Glomerular visceral epithelial cell (primary cell): ENCODE data around the gene REXO1.
A peak's percentile ranks its signal among the peaks of the same experiment; 100 is the strongest.

Experiments used
- DNase-seq: peaks from one replicate; pipeline ENCODE4 v3.0.0-alpha.2; 2016; ENCODE audit errors: extremely low spot score

Gene REXO1

GRCh38 chr19:1847684-1848398, 442 bp downstream of the REXO1 start:
- DNase-seq, result peak; percentile 42

- DNase-seq, result no peak
Observed at GRCh38 chr19:1847348-1847683, 967 bp downstream of the REXO1 start.

- no peak for DNase-seq
Observed at GRCh38 chr19:1846517-1847204, 1.6 kb downstream of the REXO1 start.

- no peak for DNase-seq
Observed at GRCh38 chr19:1845642-1846041, 2.6 kb downstream of the REXO1 start.

- DNase-seq, result no peak
Observed at GRCh38 chr19:1845125-1845515, 3.2 kb downstream of the REXO1 start.

- no peak for DNase-seq
Observed at GRCh38 chr19:1844513-1845124, 3.7 kb downstream of the REXO1 start.

DNA sequence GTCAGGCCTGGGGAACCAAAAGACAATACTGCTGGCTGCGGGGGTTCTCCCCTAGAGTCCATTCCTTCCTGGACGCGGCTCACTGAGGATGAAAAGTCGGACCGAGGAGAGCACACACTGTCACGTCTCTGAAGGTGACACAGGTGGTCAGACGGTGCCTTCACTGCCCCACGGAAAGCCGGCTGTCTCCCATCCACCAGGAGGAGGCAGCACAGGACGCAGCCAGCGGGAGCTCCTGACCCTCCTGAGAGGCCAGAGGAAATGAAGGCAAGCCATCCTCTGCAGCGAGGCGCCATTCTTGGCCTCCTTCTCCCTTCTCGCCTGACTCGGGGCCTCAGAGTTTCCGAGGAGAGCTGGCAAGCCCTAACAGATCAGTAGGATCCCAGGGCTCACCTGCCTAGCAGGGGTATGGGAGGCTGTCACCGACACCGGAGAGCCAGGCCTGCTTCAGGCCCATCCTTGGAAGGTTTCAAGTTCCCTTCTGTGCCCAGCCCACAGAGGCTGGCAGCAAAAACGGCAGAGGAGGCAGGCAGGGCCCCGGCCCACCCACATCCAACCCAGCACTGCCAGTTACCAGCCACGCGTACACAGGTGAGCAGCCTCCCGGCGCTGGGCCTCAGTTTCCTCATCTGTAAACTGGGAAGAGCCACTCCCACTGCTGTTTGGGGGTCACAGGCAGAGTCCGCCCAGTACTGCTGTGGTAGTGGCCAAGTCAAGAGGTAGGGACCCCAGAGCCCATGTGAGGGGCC, 4.5 kb downstream of the REXO1 start:
- no peak for DNase-seq

DNA sequence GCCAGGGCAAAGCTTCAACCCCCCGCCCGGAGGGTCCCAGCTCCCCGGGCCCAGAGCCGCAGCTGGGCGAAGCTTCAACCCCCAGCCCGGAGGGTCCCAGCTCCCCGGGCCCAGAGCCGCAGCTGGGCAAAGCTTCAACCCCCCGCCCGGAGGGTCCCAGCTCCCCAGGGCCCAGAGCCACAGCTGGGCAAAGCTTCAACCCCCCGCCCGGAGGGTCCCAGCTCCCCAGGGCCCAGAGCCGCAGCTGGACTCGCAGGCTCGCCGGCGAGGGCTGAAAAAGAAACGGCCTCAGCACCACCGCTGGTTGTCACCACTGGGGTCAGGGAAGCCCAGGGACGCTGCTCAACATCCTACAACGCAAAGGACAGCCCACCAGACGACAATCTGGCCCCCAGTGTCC, 5.2 kb downstream of the REXO1 start:
- DNase-seq, result no peak

GRCh38 chr19:1841209-1841924, 6.9 kb downstream of the REXO1 start:
- DNase-seq, result no peak

DNA sequence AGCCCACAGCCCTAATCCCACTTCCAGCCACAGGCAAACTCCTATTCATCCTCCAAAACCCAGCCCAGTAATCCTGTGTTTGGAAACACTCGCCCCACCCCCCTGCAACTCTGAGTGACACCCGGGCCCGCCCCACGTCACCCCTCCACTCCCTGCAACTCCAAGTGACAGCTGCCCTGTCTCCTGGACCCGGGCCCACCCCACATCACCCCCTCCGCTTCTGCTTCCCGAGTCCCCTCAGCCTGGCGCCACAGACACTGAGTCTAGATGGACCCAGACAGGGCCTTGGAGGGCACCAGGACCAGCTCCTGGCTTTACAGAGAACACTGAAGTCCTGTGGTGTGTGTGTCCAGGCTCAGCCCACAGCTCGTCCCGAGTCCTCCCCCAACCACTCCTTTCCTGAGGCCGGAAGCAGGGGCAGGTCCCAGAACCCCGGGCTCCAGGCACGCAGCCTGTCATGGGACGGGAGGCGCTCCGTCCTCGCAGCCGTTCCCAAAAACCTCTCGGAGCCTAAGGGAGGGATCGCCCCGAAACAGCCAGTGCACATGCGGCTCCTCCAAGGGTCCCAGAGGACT, 7.7 kb downstream of the REXO1 start:
- DNase-seq, result no peak

DNA sequence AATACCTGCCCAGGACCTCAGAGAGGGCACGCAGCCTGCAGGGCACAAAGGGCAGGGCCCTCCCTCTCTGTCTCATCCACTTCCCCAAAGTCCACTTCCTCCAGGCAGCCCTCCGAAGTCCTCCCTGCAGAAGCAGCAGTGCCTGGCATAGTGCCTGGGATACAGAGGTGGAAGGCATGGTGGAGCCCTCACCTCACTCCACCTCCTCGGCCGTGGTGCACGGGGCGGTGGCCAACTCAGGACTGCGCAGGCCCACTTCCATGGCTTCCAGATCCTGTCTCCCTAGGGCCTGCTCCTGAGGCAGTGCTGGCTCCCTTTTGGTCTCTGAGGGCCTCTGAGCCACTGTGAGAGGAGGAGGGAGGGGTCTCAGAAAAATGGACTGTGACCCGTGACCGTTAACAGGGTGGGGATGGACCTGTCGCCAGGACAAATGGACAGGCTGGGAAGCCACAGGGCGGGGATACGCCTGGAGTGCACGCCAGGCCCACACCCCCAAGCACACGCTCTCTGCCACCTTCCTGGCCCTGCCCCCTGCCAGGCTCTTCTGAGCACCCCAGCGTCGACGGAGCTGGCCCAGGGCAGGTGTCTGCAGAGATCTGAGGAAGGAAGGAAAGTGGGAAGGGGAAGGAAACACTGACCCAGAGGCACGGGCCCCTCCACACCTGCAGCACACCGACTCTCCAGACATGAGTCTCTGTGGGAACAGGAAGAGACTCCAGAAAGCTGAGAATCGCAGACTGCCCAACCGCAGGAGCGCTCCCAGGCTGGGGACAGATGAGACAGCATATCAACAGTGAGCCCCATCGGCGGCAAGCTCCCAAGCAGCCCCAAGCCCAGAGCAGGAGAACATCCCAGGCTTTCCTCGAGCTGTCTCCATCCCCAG, 8.4 kb downstream of the REXO1 start:
- DNase-seq, result no peak

GRCh38 chr19:1837625-1838105, 10.6 kb downstream of the REXO1 start:
- DNase-seq, result peak; percentile 44

DNA sequence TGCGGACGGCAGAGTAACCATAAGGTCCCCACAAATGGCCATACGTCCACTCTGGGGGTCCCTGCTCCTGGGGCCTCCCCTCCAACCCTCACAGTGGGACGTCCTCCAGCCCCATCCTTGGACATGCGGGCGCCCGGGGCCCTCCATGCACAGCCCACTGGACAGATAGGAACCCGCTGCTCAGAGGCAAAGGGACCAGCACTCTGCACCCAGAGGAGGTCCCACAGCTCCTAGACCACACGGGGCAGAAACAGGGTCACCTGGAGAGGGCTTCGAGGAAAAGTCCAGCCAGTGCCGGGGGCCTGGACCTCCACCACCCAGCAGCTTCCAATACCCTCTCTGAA, 11.1 kb downstream of the REXO1 start:
- DNase-seq, result no peak

DNA sequence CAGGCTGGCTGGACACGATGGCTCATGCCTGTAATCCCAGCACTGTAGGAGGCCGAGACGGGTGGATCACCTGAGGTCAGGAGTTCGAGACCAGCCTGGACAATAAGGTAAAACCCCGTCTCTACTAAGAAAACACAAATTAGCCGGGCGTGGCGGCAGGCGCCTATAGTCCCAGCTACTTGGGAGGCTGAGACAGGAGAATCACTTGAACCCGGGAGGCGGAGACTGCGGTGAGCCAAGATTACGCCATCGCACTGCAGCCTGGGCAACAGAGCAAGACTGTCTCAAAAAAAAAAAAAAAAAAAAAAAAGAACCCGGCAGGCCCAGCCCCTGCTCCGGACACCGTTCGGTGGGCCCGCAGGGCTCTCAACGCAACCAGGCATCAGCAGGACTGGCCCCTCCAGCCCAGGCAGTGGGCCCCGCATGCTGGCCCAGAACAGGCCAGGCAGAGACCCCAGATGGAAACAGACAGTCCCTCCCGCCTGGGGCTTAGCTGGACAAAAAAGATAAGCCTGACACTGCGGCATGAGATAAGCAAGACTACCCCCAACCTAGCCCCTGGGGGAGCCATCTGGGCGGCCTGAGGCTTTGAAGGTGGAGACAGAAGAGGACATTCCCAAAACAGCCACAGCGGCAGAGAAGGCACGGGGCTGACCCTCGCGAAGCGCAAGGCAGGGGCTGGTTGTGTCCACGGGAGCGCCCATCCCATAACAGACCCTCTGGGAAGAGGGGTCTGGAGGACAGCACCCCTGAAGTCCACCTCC, 11.6 kb downstream of the REXO1 start:
- DNase-seq, result no peak

- no peak for DNase-seq
Observed at GRCh38 chr19:1833540-1833939, 14.7 kb downstream of the REXO1 start.

DNA sequence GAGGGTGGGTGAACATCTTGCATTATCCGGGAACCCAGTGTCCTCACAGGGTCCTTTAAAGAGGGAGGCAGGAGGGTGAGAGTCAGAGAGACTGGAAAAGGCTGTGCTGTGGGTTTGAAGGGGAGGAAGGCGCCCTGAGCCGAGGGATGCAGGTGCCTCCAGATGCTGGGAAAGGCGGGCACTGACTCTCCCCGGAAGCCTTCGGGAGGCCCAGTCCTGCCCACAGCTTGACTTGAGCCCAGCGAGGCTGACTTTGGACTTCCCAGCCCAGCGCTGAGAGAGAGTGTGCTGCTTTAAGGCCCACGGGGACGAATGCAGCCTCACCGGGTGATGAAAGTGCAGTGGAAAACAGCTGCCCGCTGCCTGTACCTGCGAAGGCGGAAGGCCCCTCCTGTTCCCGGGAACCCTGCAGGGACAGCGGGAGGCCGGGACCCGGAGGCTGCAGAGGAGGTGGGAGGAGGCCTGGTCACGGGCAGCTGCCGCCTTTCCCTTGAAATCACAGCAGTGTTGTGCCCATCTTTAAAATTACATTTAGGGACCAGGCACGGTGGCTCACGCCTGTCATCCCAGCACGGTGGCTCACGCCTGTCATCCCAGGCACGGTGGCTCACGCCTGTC, 16.1 kb downstream of the REXO1 start:
- no peak for DNase-seq

- no peak for DNase-seq
Observed at GRCh38 chr19:1830978-1831377, 17.3 kb downstream of the REXO1 start.

GRCh38 chr19:1830568-1830967, 17.7 kb downstream of the REXO1 start:
- no peak for DNase-seq

GRCh38 chr19:1829958-1830357, 18.3 kb downstream of the REXO1 start:
- DNase-seq, result no peak
